ENCODE results near the gene KMT2C. TPM values are rescaled to one million over a fixed set of nuclear protein-coding genes. Genes with fewer than 3 reads are reported as not detected.

KMT2C gene
- total and polyA plus RNA-seq, 2 of the 8 experiments (the other 6 are each of a cell fraction or from before 2014, with no cell fraction given): 9.1 to 40.8 TPM

DNA sequence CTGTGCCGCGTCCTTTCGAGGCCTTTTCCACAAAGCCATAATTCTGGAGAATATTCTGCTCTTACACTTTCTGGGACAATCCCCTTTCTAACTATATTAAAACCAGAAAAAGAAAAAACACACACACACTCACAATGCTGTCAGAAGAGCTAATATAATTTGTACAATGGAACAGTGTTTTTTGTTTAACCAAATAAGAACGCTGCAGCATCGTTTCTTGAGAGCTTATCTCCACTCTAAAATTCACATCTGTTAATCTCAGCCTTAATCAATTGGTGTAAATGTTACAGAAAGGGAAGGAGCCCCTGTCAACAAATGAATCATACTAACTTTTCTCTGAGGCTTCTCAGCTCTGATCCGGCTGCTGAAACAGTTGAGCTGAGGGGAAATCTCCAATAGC lies 286.4 kb downstream of the KMT2C start:
- Histone ChIP-seq H3K4me1 (replicated peaks in 1 of 4; ENCODE audit: control insufficient read depth in 3 of 4, insufficient read depth in 4 of 4, low read length in 3 of 4) (no peaks in the 10 kb centered on the region), H3K79me2 (ENCODE audit: control insufficient read depth in 1 of 2, insufficient read depth in 2 of 2, low read length in 2 of 2) (no peaks in the 10 kb centered on the region), H3K4ac (replicated peaks; ENCODE audit: insufficient read length, low read depth, low read length) (no peak overlapping the region), H3K14ac (ENCODE audit: insufficient read length) (no peak overlapping the region), H3K23ac (ENCODE audit: insufficient read length) (no peak overlapping the region), H4K91ac (replicated peaks; ENCODE audit: insufficient read length, low read length) (no peak overlapping the region), H3K27ac (ENCODE audit: low read depth, low read length) (no peak overlapping the region), H4K20me1 (replicated peaks in 1 of 2; ENCODE audit: control insufficient read depth in 1 of 2, insufficient read depth in 2 of 2, low read length in 2 of 2) (peaks cover 0 to 4% of the 10 kb centered on the region in 2 experiments), H2AFZ (ENCODE audit: low read length) (no peak overlapping the region), H3K56ac (replicated peaks; ENCODE audit: insufficient read length, low read depth, low read length) (no peak overlapping the region), H3K9ac (replicated peaks in 1 of 4; ENCODE audit: extremely low read depth in 1 of 4, low read depth in 3 of 4, low read length in 3 of 4) (no peak overlapping the region), H4K8ac (ENCODE audit: extremely low read depth, insufficient read depth, low read length) (no peak overlapping the region), H3K27me3 (replicated peaks in 1 of 4; ENCODE audit: control insufficient read depth in 3 of 4, extremely low read depth in 1 of 4, insufficient read depth in 3 of 4, low read length in 3 of 4) (no peaks in the 10 kb centered on the region), H3K9me3 (ENCODE audit: insufficient read depth in 2 of 2, low read depth in 1 of 2, low read length in 1 of 2) (no peaks in the 10 kb centered on the region), H4K5ac (ENCODE audit: insufficient read length, low read depth, low read length) (no peak overlapping the region), H2BK120ac (replicated peaks; ENCODE audit: low read depth, low read length) (no peak overlapping the region), H3K4me3 (ENCODE audit: extremely low read depth in 1 of 4, insufficient read depth in 2 of 4, low read depth in 3 of 4, low read length in 4 of 4) (no peak overlapping the region), H3K18ac (ENCODE audit: extremely low read depth, low read length) (no peak overlapping the region), H2BK20ac (ENCODE audit: low read length) (no peak overlapping the region), H2BK5ac (ENCODE audit: low read depth, low read length) (no peak overlapping the region), H2BK12ac (ENCODE audit: low read depth, low read length) (no peak overlapping the region), H3K36me3 (ENCODE audit: control insufficient read depth in 2 of 4, insufficient read depth in 4 of 4, low read length in 3 of 4) (peaks cover 7 to 74% (median 49%) of the 10 kb centered on the region in 4 experiments; a peak in 7 of 8 replicates), H3K4me2 (ENCODE audit: insufficient read depth in 1 of 2, low read depth in 2 of 2, low read length in 2 of 2) (no peak overlapping the region), H2BK15ac (ENCODE audit: low read length) (no peak overlapping the region), H2AK5ac (ENCODE audit: low read depth, low read length) (no peak overlapping the region), H3K79me1 (ENCODE audit: low read depth, low read length) (no peaks in the 10 kb centered on the region; the same call in 1 of the 2 replicates), H3K23me2 (ENCODE audit: low read depth, low read length) (no peaks in the 10 kb centered on the region)
- POLR2A ChIA-PET (ENCODE audit: partially characterized antibody): no interaction called here
- TF ChIP-seq NANOG (IDR thresholded peaks at IDR 0.05; ENCODE audit: insufficient read depth, low read depth, low read length, poor library complexity, severe bottlenecking) (no peak), SRF (IDR thresholded peaks at IDR 0.05; ENCODE audit: low read depth, low read length) (no peak), CHD1 (IDR thresholded peaks at IDR 0.05; ENCODE audit: low read depth, low read length) (no peak), RFX5 (IDR thresholded peaks at IDR 0.05; ENCODE audit: borderline replicate concordance, low read depth, low read length) (no peak), TEAD4 (IDR thresholded peaks at IDR 0.05; ENCODE audit: low read depth, low read length) (no peak), RNF2 (IDR thresholded peaks at IDR 0.05; ENCODE audit: borderline replicate concordance, low read depth, low read length, missing control alignments, poor library complexity, severe bottlenecking) (no peak), ASH2L (IDR thresholded peaks at IDR 0.05; ENCODE audit: low read length) (no peak)
- 89% methylated on average over 6 of the region's 6 CpGs; no CpG with 5 or more reads in 1 of the 2 experiments for WGBS, 2 experiments (ENCODE audit: extremely low coverage in 1 of 2, insufficient coverage in 1 of 2, insufficient read length in 1 of 2, insufficient replicate concordance in 2 of 2, low coverage in 1 of 2, low lambda C conversion rate in 2 of 2, missing lambda C conversion rate in 1 of 2)
- CTCF ChIA-PET (ENCODE audit: partially characterized antibody): interaction anchor here (0.8 to 1.0 kb wide), 3 partner anchors 64 to 558 kb away, joined by 3 to 4 read pairs (median 3); no protein-coding TSS in a partner anchor
- DNase-seq (ENCODE audit: low read depth in 1 of 2, low spot score in 2 of 2): no peak
- FAIRE-seq: no peak

All from H1 (cell line).